Measurements from ENCODE around the gene TFAP2D. TPM values are rescaled to one million over a fixed set of nuclear protein-coding genes. Genes with fewer than 3 reads are reported as not detected.

Gene TFAP2D
- total RNA-seq (2014; rRNA removed; shearing (Covaris generic)) (not detected in 2 replicates), total RNA-seq (2022) (not detected in 2 replicates), Bru-seq, nascent RNA (not detected), BruChase-seq, experiment 1, labeled RNA remaining after a 6-hour chase (not detected), BruChase-seq, experiment 2, labeled RNA remaining after a 2-hour chase (not detected)
- long read RNA-seq: 0 reads

DNA sequence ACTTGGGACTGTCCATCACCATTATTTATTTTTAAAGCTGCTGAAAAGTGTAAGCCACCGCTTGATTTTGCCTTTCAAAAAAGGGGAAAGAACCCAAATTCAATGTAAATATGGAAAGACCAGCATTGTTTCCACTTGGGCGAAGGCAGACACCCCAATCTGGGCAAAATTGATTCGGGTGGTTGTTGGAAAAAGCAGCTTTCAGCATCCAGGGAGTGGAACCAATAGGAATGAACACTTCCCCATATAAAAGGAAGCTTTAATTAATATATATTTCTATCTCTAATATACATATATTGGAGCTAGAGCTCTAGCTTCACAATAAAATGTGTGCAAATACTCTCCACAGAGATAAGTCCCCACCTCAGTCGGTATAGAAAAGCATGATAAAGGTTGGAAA lies at the start of gene TFAP2D:
Gene TFAP2D, plus strand, starts transcription at position 301 of the 400 bp plus-strand sequence. CDS start 530 bp downstream, outside the sequence.
- BruUV-seq (replicated peaks): no TSS peak
- Histone ChIP-seq H3K9me2 (ENCODE audit: insufficient read depth, low read length) (no peaks in the 10 kb centered on the region), H2AFZ (ENCODE audit: low read length) (no peak within 1 kb of the TSS), H3K36me3 (ENCODE audit: insufficient read depth, low read length) (no peaks in the 10 kb centered on the region), H4K20me1 (ENCODE audit: insufficient read depth, low read length) (no peaks in the 10 kb centered on the region), H3K4me1 (ENCODE audit: insufficient read depth, low read length, poor library complexity, severe bottlenecking) (no peaks in the 10 kb centered on the region), H3K4me2 (ENCODE audit: low read length) (no peak within 1 kb of the TSS), H3K27ac (ENCODE audit: low read depth, low read length, poor library complexity, severe bottlenecking) (no peak within 1 kb of the TSS), H3K79me2 (ENCODE audit: insufficient read depth, low read depth, low read length) (no peaks in the 10 kb centered on the region), H3K4me3 (ENCODE audit: low read depth, low read length, poor library complexity, severe bottlenecking) (no peak within 1 kb of the TSS), H3K9me3 (ENCODE audit: low read length) (no peaks in the 10 kb centered on the region)
- intact Hi-C loops (cut with micrococcal nuclease; ENCODE audit: unreplicated experiment): no loop called here
- ChIA-PET POLR2A (no interaction called here), CTCF (ENCODE audit: unreplicated experiment) (no interaction called here)
- no peak for DNase-seq (ENCODE audit: low spot score)
- no peak for TF ChIP-seq EZH2phosphoT487 (IDR thresholded peaks at IDR 0.05; ENCODE audit: borderline replicate concordance, low read depth, low read length)
- no peak for TF ChIP-seq CTCF (conservative IDR thresholded peaks at IDR 0.05; ENCODE audit: low read length)

DNA sequence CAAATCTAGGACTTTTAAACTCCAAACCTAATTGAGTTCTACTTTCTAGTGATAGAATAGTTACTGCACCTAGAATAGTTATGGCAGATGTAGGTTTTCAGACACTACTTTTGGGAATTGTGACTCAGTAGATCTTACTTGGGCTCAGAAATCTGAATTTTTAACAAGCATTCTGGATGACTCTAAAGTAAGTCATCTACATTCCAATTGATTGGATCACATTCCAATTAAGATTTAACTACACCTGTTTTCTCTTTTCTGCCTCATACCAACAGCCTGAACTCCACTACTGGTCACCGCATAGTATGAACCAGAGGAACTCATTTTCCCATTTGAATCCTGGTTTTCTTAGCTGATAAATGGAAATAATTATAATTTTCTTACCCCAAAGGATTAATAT lies 49.5 kb upstream of the TFAP2D start:
- Histone ChIP-seq H3K9me2 (ENCODE audit: insufficient read depth, low read length) (no peaks in the 10 kb centered on the region), H3K79me2 (ENCODE audit: insufficient read depth, low read depth, low read length) (no peaks in the 10 kb centered on the region), H3K4me3 (ENCODE audit: low read depth, low read length, poor library complexity, severe bottlenecking) (no peak overlapping the region), H3K27ac (ENCODE audit: low read depth, low read length, poor library complexity, severe bottlenecking) (no peak overlapping the region), H4K20me1 (ENCODE audit: insufficient read depth, low read length) (no peaks in the 10 kb centered on the region), H3K36me3 (ENCODE audit: insufficient read depth, low read length) (no peaks in the 10 kb centered on the region), H3K9me3 (ENCODE audit: low read length) (no peaks in the 10 kb centered on the region), H3K4me2 (ENCODE audit: low read length) (no peak overlapping the region), H3K4me1 (ENCODE audit: insufficient read depth, low read length, poor library complexity, severe bottlenecking) (no peaks in the 10 kb centered on the region), H2AFZ (ENCODE audit: low read length) (no peak overlapping the region)
- DNase-seq (ENCODE audit: low spot score): no peak
- no TSS peak for BruUV-seq (replicated peaks)
- intact Hi-C loops (cut with micrococcal nuclease; ENCODE audit: unreplicated experiment): no loop called here
- CTCF ChIA-PET (ENCODE audit: unreplicated experiment): no interaction called here
- TF ChIP-seq CTCF (conservative IDR thresholded peaks at IDR 0.05; ENCODE audit: low read length) (no peak), EZH2phosphoT487 (IDR thresholded peaks at IDR 0.05; ENCODE audit: borderline replicate concordance, low read depth, low read length) (no peak)
- POLR2A ChIA-PET: interaction anchor here (0.7 kb wide), 1 partner anchor 9 kb away, joined by 4 read pairs; no protein-coding TSS in a partner anchor

DNA sequence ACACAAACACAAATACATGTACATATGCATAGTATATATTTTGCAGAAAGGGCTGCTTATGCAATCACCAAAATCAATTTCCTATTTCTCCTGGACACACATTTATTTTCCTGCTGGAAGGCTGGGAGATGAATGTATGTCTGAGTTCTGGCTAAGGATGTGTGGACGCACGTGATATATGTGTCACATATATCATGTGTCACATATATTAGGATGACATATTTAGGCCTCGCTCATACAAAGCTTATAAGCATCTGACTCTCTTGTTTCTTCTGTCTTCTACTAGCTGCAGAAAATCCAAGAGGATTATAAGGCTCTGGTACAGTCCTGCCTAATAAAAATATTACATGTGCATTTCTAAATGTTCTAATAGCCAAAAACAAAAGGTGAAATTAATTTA lies 47.2 kb upstream of the TFAP2D start:
- no peaks in the 10 kb centered on the region for H3K9me2 ChIP-seq (ENCODE audit: insufficient read depth, low read length)
- no peaks in the 10 kb centered on the region for H3K4me1 ChIP-seq (ENCODE audit: insufficient read depth, low read length, poor library complexity, severe bottlenecking)
- ChIA-PET POLR2A (interaction anchor here (0.7 kb wide), 1 partner anchor 210 kb away, joined by 3 read pairs; no protein-coding TSS in a partner anchor), CTCF (ENCODE audit: unreplicated experiment) (no interaction called here)
- no peak overlapping the region for H3K27ac ChIP-seq (ENCODE audit: low read depth, low read length, poor library complexity, severe bottlenecking)
- H3K4me3 ChIP-seq (ENCODE audit: low read depth, low read length, poor library complexity, severe bottlenecking): no peak overlapping the region
- H3K4me2 ChIP-seq (ENCODE audit: low read length): no peak overlapping the region
- DNase-seq (ENCODE audit: low spot score): no peak
- no peaks in the 10 kb centered on the region for H3K36me3 ChIP-seq (ENCODE audit: insufficient read depth, low read length)
- TF ChIP-seq CTCF (conservative IDR thresholded peaks at IDR 0.05; ENCODE audit: low read length): no peak
- no peak for TF ChIP-seq EZH2phosphoT487 (IDR thresholded peaks at IDR 0.05; ENCODE audit: borderline replicate concordance, low read depth, low read length)
- no peaks in the 10 kb centered on the region for H3K79me2 ChIP-seq (ENCODE audit: insufficient read depth, low read depth, low read length)
- BruUV-seq (replicated peaks): no TSS peak
- H3K9me3 ChIP-seq (ENCODE audit: low read length): no peaks in the 10 kb centered on the region
- intact Hi-C loops (cut with micrococcal nuclease; ENCODE audit: unreplicated experiment): no loop called here
- H4K20me1 ChIP-seq (ENCODE audit: insufficient read depth, low read length): no peaks in the 10 kb centered on the region
- no peak overlapping the region for H2AFZ ChIP-seq (ENCODE audit: low read length)

Data from OCI-LY7 (cell line).